IMR-90 (cell line): ENCODE measurements around the gene PTN. TPM values are rescaled to one million over a fixed set of nuclear protein-coding genes. Genes with fewer than 3 reads are reported as not detected.

Experiments used
- ATAC-seq: fragments of 200-7000 bp; cut with Tn5 transposase; 2 replicates; pipeline ENCODE4 v1.9.1; 2020; ENCODE audit warnings: low read depth, mild to moderate bottlenecking, moderate library complexity
- BruUV-seq: library from RNA; stranded (reverse); fragments of 400-500 nt; replicated peaks from 2 replicates; lab custom pipeline; 2021; lab: Mats Ljungman, UMichigan
- CTCF ChIA-PET: fragments of 300-600 bp; formaldehyde crosslinking; extraction: SDS; loops from one replicate; lab custom pipeline; 2021; ENCODE audit warnings: antibody characterized with exemption; lab: Yijun Ruan, JAX
- POLR2A ChIA-PET: fragments of 300-600 bp; sonication (Branson Sonifier 250); formaldehyde crosslinking; loops from one replicate; lab custom pipeline; 2022; ENCODE audit warnings: antibody characterized with exemption; ENCODE audit not compliant: unreplicated experiment; lab: Charles Lee
- DNase-seq: peaks from one replicate; pipeline ENCODE4 v3.0.0; 2013
- H2AFZ ChIP-seq: replicated peaks from 2 replicates; pipeline ENCODE3; 2013; ENCODE audit warnings: low read length, mild to moderate bottlenecking; ENCODE audit not compliant: poor library complexity
- H2AK5ac ChIP-seq: 2 replicates; pipeline ENCODE4 v1.6.1; 2013; ENCODE audit warnings: low read depth, low read length, inconsistent platforms
- H2AK9ac ChIP-seq: replicated peaks from 2 replicates; pipeline ENCODE3; 2013; ENCODE audit warnings: mild to moderate bottlenecking, low read depth, low read length, moderate library complexity; ENCODE audit not compliant: poor library complexity
- H2BK120ac ChIP-seq: 2 replicates; pipeline ENCODE4 v1.6.1; 2013; ENCODE audit warnings: low read depth, low read length, inconsistent platforms
- H2BK15ac ChIP-seq: 3 replicates; pipeline ENCODE4 v1.6.1; 2013; ENCODE audit warnings: low read depth, low read length, inconsistent platforms
- H2BK20ac ChIP-seq: 2 replicates; pipeline ENCODE4 v1.6.1; 2013; ENCODE audit warnings: low read depth, mild to moderate bottlenecking, inconsistent platforms, low read length, moderate library complexity
- H2BK5ac ChIP-seq: 2 replicates; pipeline ENCODE4 v1.6.1; 2013; ENCODE audit warnings: mild to moderate bottlenecking, low read depth, low read length, inconsistent platforms; ENCODE audit not compliant: poor library complexity, severe bottlenecking
- H3K14ac ChIP-seq: replicated peaks from 2 replicates; pipeline ENCODE4 v1.6.1; 2013; ENCODE audit warnings: low read depth, low read length, inconsistent platforms
- H3K18ac ChIP-seq: 2 replicates; pipeline ENCODE4 v1.6.1; 2013; ENCODE audit warnings: low read depth, low read length, control low read depth
- H3K23ac ChIP-seq: 2 replicates; pipeline ENCODE4 v1.6.1; 2013; ENCODE audit warnings: low read depth, low read length, inconsistent platforms
- H3K27ac ChIP-seq: 2 replicates; pipeline ENCODE4 v1.5.1; 2013; ENCODE audit warnings: mild to moderate bottlenecking, control low read depth, low read length; ENCODE audit not compliant: insufficient read depth
- H3K27me3 ChIP-seq: 2 replicates; pipeline ENCODE4 v1.6.1; 2013; ENCODE audit warnings: low read length; ENCODE audit not compliant: control insufficient read depth, insufficient read depth
- H3K36me3 ChIP-seq: 2 replicates; pipeline ENCODE4 v1.6.1; 2013; ENCODE audit warnings: low read length, mixed read lengths; ENCODE audit not compliant: control insufficient read depth, insufficient read depth
- H3K4ac ChIP-seq: 2 replicates; pipeline ENCODE4 v1.6.1; 2013; ENCODE audit warnings: low read depth, low read length, inconsistent platforms
- H3K4me1 ChIP-seq: 2 replicates; pipeline ENCODE4 v1.6.1; 2013; ENCODE audit warnings: low read length, mixed read lengths; ENCODE audit not compliant: control insufficient read depth, insufficient read depth
- H3K4me2 ChIP-seq: 2 replicates; pipeline ENCODE4 v1.6.1; 2013; ENCODE audit warnings: low read depth, mild to moderate bottlenecking, control low read depth, low read length, moderate library complexity
- H3K4me3 ChIP-seq: 2 replicates; pipeline ENCODE4 v1.5.1; 2013; ENCODE audit warnings: low read depth, mild to moderate bottlenecking, control low read depth, low read length, moderate library complexity; ENCODE audit not compliant: insufficient read depth
- H3K56ac ChIP-seq: 2 replicates; pipeline ENCODE4 v1.6.1; 2013; ENCODE audit warnings: low read length, inconsistent platforms; ENCODE audit not compliant: insufficient read depth; ENCODE audit errors: extremely low read depth
- H3K79me1 ChIP-seq, 2 experiments: 2 replicates each; pipeline ENCODE4 v1.6.1; 2013; ENCODE audit warnings: low read length in 2 of 2, inconsistent platforms in 1 of 2, low read depth in 1 of 2
- H3K9ac ChIP-seq: 2 replicates; pipeline ENCODE4 v1.6.1; 2013; ENCODE audit warnings: low read depth, low read length, control low read depth
- H3K9me1 ChIP-seq: 2 replicates; pipeline ENCODE4 v1.6.1; 2013; ENCODE audit warnings: low read length, inconsistent platforms; ENCODE audit not compliant: insufficient read depth
- H3K9me3 ChIP-seq: 2 replicates; pipeline ENCODE4 v1.6.1; 2013; ENCODE audit warnings: low read length; ENCODE audit not compliant: control insufficient read depth, insufficient read depth
- H4K20me1 ChIP-seq: 2 replicates; pipeline ENCODE4 v1.6.1; 2013; ENCODE audit warnings: low read length, inconsistent platforms; ENCODE audit not compliant: insufficient read depth
- H4K5ac ChIP-seq: 2 replicates; pipeline ENCODE4 v1.6.1; 2013; ENCODE audit warnings: mild to moderate bottlenecking, low read depth, low read length, control low read depth
- H4K8ac ChIP-seq, 2 experiments: 2 replicates each; pipeline ENCODE4 v1.6.1; 2013; ENCODE audit warnings: low read depth in 2 of 2, low read length in 2 of 2, control low read depth in 1 of 2, inconsistent platforms in 1 of 2
- H4K91ac ChIP-seq: 2 replicates; pipeline ENCODE4 v1.6.1; 2013; ENCODE audit warnings: low read depth, low read length, inconsistent platforms; ENCODE audit not compliant: insufficient read depth
- BHLHE40 ChIP-seq: fragments of 150-350 bp; IDR thresholded peaks from 2 replicates; pipeline ENCODE4 v1.6.1; 2016; ENCODE audit warnings: mild to moderate bottlenecking, low read depth, low read length
- CEBPB ChIP-seq: IDR thresholded peaks from 2 replicates; pipeline ENCODE4 v1.6.1; 2012; ENCODE audit warnings: low read depth, low read length, improper control_type of control experiment
- CHD1 ChIP-seq: IDR thresholded peaks from 2 replicates; pipeline ENCODE4 v1.6.1; 2012; ENCODE audit warnings: low read depth, low read length, improper control_type of control experiment
- CTCF ChIP-seq: conservative IDR thresholded peaks from 2 replicates; pipeline ENCODE4 v1.5.1; 2012; ENCODE audit warnings: mild to moderate bottlenecking, low read depth, low read length, improper control_type of control experiment
- ELK1 ChIP-seq: fragments of 150-350 bp; IDR thresholded peaks from 2 replicates; pipeline ENCODE4 v1.6.1; 2016; ENCODE audit warnings: low read depth, mild to moderate bottlenecking, low read length, moderate library complexity, borderline replicate concordance
- FOS ChIP-seq: fragments of 150-350 bp; IDR thresholded peaks from 2 replicates; pipeline ENCODE4 v1.6.1; 2016; ENCODE audit warnings: low read depth, low read length
- MAFK ChIP-seq: IDR thresholded peaks from 2 replicates; pipeline ENCODE4 v1.6.1; 2012; ENCODE audit warnings: low read depth, low read length, improper control_type of control experiment
- MAZ ChIP-seq: IDR thresholded peaks from 2 replicates; pipeline ENCODE4 v1.6.1; 2012; ENCODE audit warnings: low read depth, mild to moderate bottlenecking, low read length, improper control_type of control experiment, moderate library complexity, borderline replicate concordance
- MXI1 ChIP-seq: IDR thresholded peaks from 2 replicates; pipeline ENCODE4 v1.6.1; 2012; ENCODE audit warnings: low read depth, mild to moderate bottlenecking, low read length, moderate library complexity, borderline replicate concordance
- NFE2L2 ChIP-seq: fragments of 150-350 bp; IDR thresholded peaks from 2 replicates; pipeline ENCODE4 v1.6.1; 2016; ENCODE audit warnings: low read depth, mild to moderate bottlenecking, low read length
- POLR2A ChIP-seq: IDR thresholded peaks from 2 replicates; pipeline ENCODE4 v1.6.1; 2012; ENCODE audit warnings: mild to moderate bottlenecking, low read depth, low read length
- RAD21 ChIP-seq: IDR thresholded peaks from 2 replicates; pipeline ENCODE4 v1.6.1; 2012; ENCODE audit warnings: low read length, improper control_type of control experiment
- RCOR1 ChIP-seq: IDR thresholded peaks from 2 replicates; pipeline ENCODE4 v1.6.1; 2012; ENCODE audit warnings: mild to moderate bottlenecking, low read length, improper control_type of control experiment; ENCODE audit not compliant: insufficient replicate concordance
- RFX5 ChIP-seq: IDR thresholded peaks from 2 replicates; pipeline ENCODE4 v1.8.0; 2012; ENCODE audit warnings: low read depth, mild to moderate bottlenecking, low read length, moderate library complexity
- SMC3 ChIP-seq: fragments of 150-350 bp; IDR thresholded peaks from 2 replicates; pipeline ENCODE4 v1.6.1; 2016; ENCODE audit warnings: low read depth, mild to moderate bottlenecking, antibody characterized with exemption, low read length, moderate library complexity
- USF2 ChIP-seq: fragments of 150-350 bp; IDR thresholded peaks from 2 replicates; pipeline ENCODE4 v1.6.1; 2017; ENCODE audit warnings: mild to moderate bottlenecking, antibody characterized with exemption, low read length, low read depth
- dilution Hi-C: fragments of 300-500 bp; cut with HindIII; formaldehyde crosslinking; loops from one replicate; pipeline ENCODE4 v1.14.3; 2018; ENCODE audit warnings: low sequenced_read_pairs; ENCODE audit not compliant: unreplicated experiment
- in situ Hi-C: fragments of 300-500 bp; cut with MboI; formaldehyde crosslinking; loops from 3 replicates; pipeline ENCODE4 v1.14.3; 2019; ENCODE audit warnings: low sequenced_read_pairs, inconsistent platforms, mixed read lengths
- intact Hi-C: fragments of 100-400 bp; cut with micrococcal nuclease; formaldehyde crosslinking; loops from 2 replicates; pipeline ENCODE4 v1.10.0; 2022
- polyA plus RNA-seq, 3 experiments: library from polyadenylated mRNA; depleted of rRNA; stranded (reverse); fragments of >200 nt; gene quantifications; 2 replicates each; pipeline ENCODE4 v1.2.3, GENCODE V29; 2012; ENCODE audit warnings: low replicate concordance in 1 of 3
- total RNA-seq: library from RNA; depleted of rRNA; stranded (reverse); fragments of >200 nt; gene quantifications from 2 replicates; pipeline ENCODE4 v1.2.3, GENCODE V29; 2012

Gene PTN
- total and polyA plus RNA-seq, 2 of the 4 experiments (the other 2 are of a cell fraction) = 61.7 to 186 TPM

GRCh38 chr7:137282043-137282442 is 61.5 kb downstream of the PTN start:
- H2AK5ac ChIP-seq = no peak overlapping the region
- in situ Hi-C loops (no loop called here), intact Hi-C loops (loop anchor here (10.0 kb wide), 1 partner anchor 197 kb away; no protein-coding TSS in a partner anchor), dilution Hi-C loops (no loop called here)
- H2AFZ ChIP-seq = no peak overlapping the region
- H3K36me3 ChIP-seq = no peaks in the 10 kb centered on the region
- H3K79me1 ChIP-seq = peaks cover 0 to 2% of the 10 kb centered on the region in 2 experiments; a peak in 1 of 4 replicates
- H4K20me1 ChIP-seq = no peaks in the 10 kb centered on the region
- ChIA-PET POLR2A (no interaction called here), CTCF (interaction anchor here (0.9 kb wide), 2 partner anchors 37 to 113 kb away, joined by 3 read pairs; no protein-coding TSS in a partner anchor)
- H3K4me1 ChIP-seq = peaks cover 4% of the 10 kb centered on the region; the same call in 1 of the 2 replicates
- 0 out of 2 replicates have a peak overlapping the region, but pooled peaks have one; percentile 40 for H2BK120ac ChIP-seq
- no TSS peak for BruUV-seq
- H2BK5ac ChIP-seq = peak overlapping the region; percentile 39
- H2AK9ac ChIP-seq = no peak overlapping the region
- H3K9me3 ChIP-seq = no peaks in the 10 kb centered on the region
- H3K27me3 ChIP-seq = no peaks in the 10 kb centered on the region
- no peak overlapping the region for H3K4me3 ChIP-seq
- H3K4me2 ChIP-seq = peak overlapping the region; percentile 50; the same call in 1 of the 2 replicates
- DNase-seq (peak; percentile 74), ATAC-seq (peak; percentile 95)
- no peak overlapping the region for H3K14ac ChIP-seq
- no peak overlapping the region for H4K91ac ChIP-seq
- H3K4ac ChIP-seq = no peak overlapping the region; the same call in 1 of the 2 replicates
- TF ChIP-seq SMC3 (no peak), ELK1 (no peak), CHD1 (no peak), FOS (no peak), MAZ (no peak), RCOR1 (no peak), CEBPB (no peak), POLR2A (no peak), NFE2L2 (no peak), MAFK (no peak), USF2 (no peak), MXI1 (no peak), BHLHE40 (no peak), RFX5 (no peak), CTCF (no peak), RAD21 (no peak)
- H3K9ac ChIP-seq = no peak overlapping the region
- no peaks in the 10 kb centered on the region for H3K9me1 ChIP-seq
- no peak overlapping the region for H3K56ac ChIP-seq
- H4K5ac ChIP-seq = no peak overlapping the region
- H2BK15ac ChIP-seq = no peak overlapping the region
- no peak overlapping the region for H2BK20ac ChIP-seq
- H3K23ac ChIP-seq = no peak overlapping the region
- no peak overlapping the region for H3K18ac ChIP-seq
- H4K8ac ChIP-seq = 0 out of 4 replicates have a peak overlapping the region, but pooled peaks of 1 of the 2 experiments have one; percentile 55
- H3K27ac ChIP-seq = peak overlapping the region; percentile 84; the same call in 1 of the 2 replicates
